Measurements from ENCODE around the gene DNAJB9. TPM values are rescaled to one million over a fixed set of nuclear protein-coding genes. Genes with fewer than 3 reads are reported as not detected.
A peak's percentile ranks its signal among the peaks of the same experiment; 100 is the strongest.

The DNAJB9 gene
- total RNA-seq, 1 experiment from 2014 or later, result 12.9 TPM

GRCh38 chr7:108613147-108613948 is 43.7 kb downstream of the DNAJB9 start:
- ChIA-PET CTCF (no interaction called here), POLR2A (ENCODE audit: low non-redundant PET) (no interaction called here)
- no peak overlapping the region for H3K4me3 ChIP-seq (ENCODE audit: low read depth, low read length, poor library complexity, severe bottlenecking)
- H3K9me3 ChIP-seq (ENCODE audit: low read depth, low read length, poor library complexity, severe bottlenecking), result no peaks in the 10 kb centered on the region
- DNase-seq (ENCODE audit: low spot score), result peak; percentile 77
- no peaks in the 10 kb centered on the region for H3K27me3 ChIP-seq (replicated peaks; ENCODE audit: insufficient read depth, low read depth, low read length, poor library complexity)
- no peak overlapping the region for H3K27ac ChIP-seq (ENCODE audit: low read depth, low read length, poor library complexity, severe bottlenecking)
- no TSS peak for BruUV-seq (replicated peaks)
- no peaks in the 10 kb centered on the region for H3K36me3 ChIP-seq (ENCODE audit: insufficient read depth, low read length, poor library complexity, severe bottlenecking)
- peak; percentile 81 for TF ChIP-seq CTCF (conservative IDR thresholded peaks at IDR 0.05; ENCODE audit: low read depth, low read length)
- TF ChIP-seq EZH2 (IDR thresholded peaks at IDR 0.05; ENCODE audit: borderline replicate concordance, low read depth, low read length, poor library complexity, severe bottlenecking), result no peak
- peaks cover 3% of the 10 kb centered on the region for H3K4me1 ChIP-seq (ENCODE audit: insufficient read depth, low read length, poor library complexity, severe bottlenecking)
- intact Hi-C loops (cut with micrococcal nuclease; ENCODE audit: unreplicated experiment), result loop anchor here (1.0 to 10.0 kb wide), 3 partner anchors 158 to 1831 kb away; no protein-coding TSS in a partner anchor

- Histone ChIP-seq H3K36me3 (ENCODE audit: insufficient read depth, low read length, poor library complexity, severe bottlenecking) (no peaks in the 10 kb centered on the region), H3K4me3 (ENCODE audit: low read depth, low read length, poor library complexity, severe bottlenecking) (no peak overlapping the region), H3K27ac (ENCODE audit: low read depth, low read length, poor library complexity, severe bottlenecking) (no peak overlapping the region), H3K27me3 (replicated peaks; ENCODE audit: insufficient read depth, low read depth, low read length, poor library complexity) (no peaks in the 10 kb centered on the region), H3K4me1 (ENCODE audit: insufficient read depth, low read length, poor library complexity, severe bottlenecking) (peaks cover 3% of the 10 kb centered on the region), H3K9me3 (ENCODE audit: low read depth, low read length, poor library complexity, severe bottlenecking) (no peaks in the 10 kb centered on the region)
- POLR2A ChIA-PET (ENCODE audit: low non-redundant PET), result no interaction called here
- no TSS peak for BruUV-seq (replicated peaks)
- no peak for DNase-seq (ENCODE audit: low spot score)
- CTCF ChIA-PET, result no interaction called here
- no peak for TF ChIP-seq CTCF (conservative IDR thresholded peaks at IDR 0.05; ENCODE audit: low read depth, low read length)
- TF ChIP-seq EZH2 (IDR thresholded peaks at IDR 0.05; ENCODE audit: borderline replicate concordance, low read depth, low read length, poor library complexity, severe bottlenecking), result no peak
- intact Hi-C loops (cut with micrococcal nuclease; ENCODE audit: unreplicated experiment), result loop anchor here (1.0 to 10.0 kb wide), 3 partner anchors 157 to 1831 kb away; no protein-coding TSS in a partner anchor
Observed at GRCh38 chr7:108613949-108614381, 44.3 kb downstream of the DNAJB9 start.

GRCh38 chr7:108614896-108615295 is 45.2 kb downstream of the DNAJB9 start:
- TF ChIP-seq CTCF (conservative IDR thresholded peaks at IDR 0.05; ENCODE audit: low read depth, low read length) (no peak), EZH2 (IDR thresholded peaks at IDR 0.05; ENCODE audit: borderline replicate concordance, low read depth, low read length, poor library complexity, severe bottlenecking) (no peak)
- no peaks in the 10 kb centered on the region for H3K36me3 ChIP-seq (ENCODE audit: insufficient read depth, low read length, poor library complexity, severe bottlenecking)
- H3K9me3 ChIP-seq (ENCODE audit: low read depth, low read length, poor library complexity, severe bottlenecking), result no peaks in the 10 kb centered on the region
- no TSS peak for BruUV-seq (replicated peaks)
- POLR2A ChIA-PET (ENCODE audit: low non-redundant PET), result no interaction called here
- H3K27me3 ChIP-seq (replicated peaks; ENCODE audit: insufficient read depth, low read depth, low read length, poor library complexity), result no peaks in the 10 kb centered on the region
- H3K4me3 ChIP-seq (ENCODE audit: low read depth, low read length, poor library complexity, severe bottlenecking), result no peak overlapping the region
- H3K27ac ChIP-seq (ENCODE audit: low read depth, low read length, poor library complexity, severe bottlenecking), result no peak overlapping the region
- intact Hi-C loops (cut with micrococcal nuclease; ENCODE audit: unreplicated experiment), result loop anchor here (5.0 to 10.0 kb wide), 2 partner anchors 357 to 1830 kb away; no protein-coding TSS in a partner anchor
- CTCF ChIA-PET, result no interaction called here
- no peak for DNase-seq (ENCODE audit: low spot score)
- H3K4me1 ChIP-seq (ENCODE audit: insufficient read depth, low read length, poor library complexity, severe bottlenecking), result peaks cover 3% of the 10 kb centered on the region

Data from A673 (cell line).